Measurements from ENCODE around the gene C17orf100. TPM values are rescaled to one million over a fixed set of nuclear protein-coding genes. Genes with fewer than 3 reads are reported as not detected.

Gene C17orf100
- total RNA-seq, 1 experiment from 2014 or later: 0.70 TPM

GRCh38 chr17:6679241-6679640 lies 27.7 kb downstream of the C17orf100 start:
- H3K36me3 Mint-ChIP-seq (ENCODE audit: insufficient read depth in 1 of 3, low read depth in 3 of 3): no peaks in the 10 kb centered on the region; a peak in 1 of 7 replicates
- Histone ChIP-seq H3K4me2 (ENCODE audit: insufficient read depth, insufficient read length, low read length) (no peak overlapping the region), H3K27ac (ENCODE audit: insufficient read length, low read depth, low read length) (no peak overlapping the region), H2BK120ac (ENCODE audit: low read depth, low read length, poor library complexity, severe bottlenecking) (no peak overlapping the region), H3K79me1 (ENCODE audit: insufficient read depth, low read depth, low read length, poor library complexity, severe bottlenecking) (no peaks in the 10 kb centered on the region), H3K4me1 (ENCODE audit: insufficient read depth, low read length) (no peaks in the 10 kb centered on the region), H4K5ac (ENCODE audit: insufficient read length, low read depth, low read length) (no peak overlapping the region), H2AK5ac (ENCODE audit: insufficient read length, low read length) (no peak overlapping the region), H2BK12ac (ENCODE audit: insufficient read length, low read depth, low read length) (no peak overlapping the region), H4K8ac (replicated peaks; ENCODE audit: insufficient read length, low read depth, low read length) (no peak overlapping the region), H2BK20ac (ENCODE audit: low read depth, low read length, poor library complexity, severe bottlenecking) (no peak overlapping the region), H3K4ac (ENCODE audit: low read depth, low read length) (no peak overlapping the region), H3K79me2 (ENCODE audit: insufficient read depth, low read length) (no peaks in the 10 kb centered on the region), H2BK15ac (ENCODE audit: low read depth, low read length) (no peak overlapping the region), H3T11ph (ENCODE audit: low read length) (no peak overlapping the region), H3K14ac (ENCODE audit: insufficient read depth, low read length) (no peak overlapping the region), H3K9ac (ENCODE audit: extremely low read depth, insufficient read length, low read length) (no peak overlapping the region), H3K23me2 (ENCODE audit: insufficient read length, low read depth, low read length, poor library complexity, severe bottlenecking) (no peaks in the 10 kb centered on the region), H3K23ac (ENCODE audit: insufficient read length, low read depth, low read length) (no peak overlapping the region), H3K56ac (ENCODE audit: insufficient read length, low read depth, low read length) (no peak overlapping the region), H3K9me3 (ENCODE audit: control insufficient read depth, low read depth, low read length) (no peaks in the 10 kb centered on the region), H3K18ac (ENCODE audit: insufficient read length, low read depth, low read length) (no peak overlapping the region), H3K27me3 (ENCODE audit: insufficient read depth, low read length) (no peaks in the 10 kb centered on the region), H4K20me1 (ENCODE audit: control insufficient read depth, insufficient read depth, insufficient read length) (no peaks in the 10 kb centered on the region), H2BK5ac (ENCODE audit: insufficient read length, low read length) (no peak overlapping the region), H4K91ac (ENCODE audit: insufficient read length, low read depth, low read length) (no peak overlapping the region), H2AFZ (ENCODE audit: low read length) (no peak overlapping the region)
- no peak overlapping the region for H3K27ac Mint-ChIP-seq
- H3K27me3 Mint-ChIP-seq (ENCODE audit: low read depth): peaks cover 2% of the 10 kb centered on the region
- no peak overlapping the region for H3K4me3 Mint-ChIP-seq
- TF ChIP-seq, protein P1, sequence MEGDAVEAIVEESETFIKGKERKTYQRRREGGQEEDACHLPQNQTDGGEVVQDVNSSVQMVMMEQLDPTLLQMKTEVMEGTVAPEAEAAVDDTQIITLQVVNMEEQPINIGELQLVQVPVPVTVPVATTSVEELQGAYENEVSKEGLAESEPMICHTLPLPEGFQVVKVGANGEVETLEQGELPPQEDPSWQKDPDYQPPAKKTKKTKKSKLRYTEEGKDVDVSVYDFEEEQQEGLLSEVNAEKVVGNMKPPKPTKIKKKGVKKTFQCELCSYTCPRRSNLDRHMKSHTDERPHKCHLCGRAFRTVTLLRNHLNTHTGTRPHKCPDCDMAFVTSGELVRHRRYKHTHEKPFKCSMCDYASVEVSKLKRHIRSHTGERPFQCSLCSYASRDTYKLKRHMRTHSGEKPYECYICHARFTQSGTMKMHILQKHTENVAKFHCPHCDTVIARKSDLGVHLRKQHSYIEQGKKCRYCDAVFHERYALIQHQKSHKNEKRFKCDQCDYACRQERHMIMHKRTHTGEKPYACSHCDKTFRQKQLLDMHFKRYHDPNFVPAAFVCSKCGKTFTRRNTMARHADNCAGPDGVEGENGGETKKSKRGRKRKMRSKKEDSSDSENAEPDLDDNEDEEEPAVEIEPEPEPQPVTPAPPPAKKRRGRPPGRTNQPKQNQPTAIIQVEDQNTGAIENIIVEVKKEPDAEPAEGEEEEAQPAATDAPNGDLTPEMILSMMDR (conservative IDR thresholded peaks at IDR 0.05): no peak
- DNase-seq: no peak
- no peaks in the 10 kb centered on the region; a peak in 1 of 5 replicates for H3K9me3 Mint-ChIP-seq
- H3K4me1 Mint-ChIP-seq: peaks cover 2 to 5% of the 10 kb centered on the region in 2 experiments; a peak in 2 of 4 replicates
- no CpG with 5 or more reads among the region's 6 CpGs for WGBS (ENCODE audit: extremely low coverage, insufficient read length, low lambda C conversion rate)

All from H9 (cell line).